Vagina (tissue), 2 donors: ENCODE results near the gene SIGLEC12.

Source experiments
- CTCF ChIP-seq, 3 experiments: fragments of 450-650 bp in 2 of 3; fragments of 200-600 bp in 1 of 3; sonication (generic) in 1 of 3; IDR thresholded peaks; one replicate each; pipeline ENCODE4 v1.5.1; 2017 to 2019; ENCODE audit warnings: antibody characterized with exemption in 3 of 3, mild to moderate bottlenecking in 2 of 3, moderate library complexity in 2 of 3
- POLR2A ChIP-seq, 2 donors: fragments of 450-650 bp; IDR thresholded peaks; one replicate each; pipeline ENCODE4 v1.6.1; 2017; ENCODE audit warnings: antibody characterized with exemption in 2 of 2, mild to moderate bottlenecking in 2 of 2, moderate library complexity in 2 of 2

GRCh38 chr19:51466723-51467122 is 34.9 kb downstream of the SIGLEC12 start:
- no peak for TF ChIP-seq CTCF (IDR thresholded peaks at IDR 0.05)
- TF ChIP-seq POLR2A (IDR thresholded peaks at IDR 0.05): no peak
